Dendritic cell treated with granulocyte-macrophage colony-stimulating factor and Interleukin-4, amounts not matched to agents 40 ng/mL and 50 ng/mL, for 4 days (primary cell): ENCODE measurements around the gene TRIM8.

ENCODE experiments used
- H3K27ac Mint-ChIP-seq: one replicate; pipeline ENCODE4 v1.8.0; 2022; ENCODE audit warnings: mild to moderate bottlenecking, mixed read lengths
- H3K27me3 Mint-ChIP-seq: one replicate; pipeline ENCODE4 v1.8.0; 2022; ENCODE audit warnings: mild to moderate bottlenecking, mixed read lengths
- H3K36me3 Mint-ChIP-seq: one replicate; pipeline ENCODE4 v1.8.0; 2022; ENCODE audit warnings: low read depth, mixed read lengths
- H3K4me1 Mint-ChIP-seq: one replicate; pipeline ENCODE4 v1.8.0; 2022; ENCODE audit warnings: low read depth, mixed read lengths
- H3K4me3 Mint-ChIP-seq: one replicate; pipeline ENCODE4 v1.8.0; 2022; ENCODE audit warnings: mild to moderate bottlenecking, moderate library complexity, mixed read lengths
- H3K9me3 Mint-ChIP-seq: one replicate; pipeline ENCODE4 v1.8.0; 2022; ENCODE audit warnings: mixed read lengths
- intact Hi-C: fragments of 100-400 bp; cut with micrococcal nuclease; formaldehyde crosslinking; loops from one replicate; pipeline ENCODE4 v1.15.0; 2022

The TRIM8 gene

DNA sequence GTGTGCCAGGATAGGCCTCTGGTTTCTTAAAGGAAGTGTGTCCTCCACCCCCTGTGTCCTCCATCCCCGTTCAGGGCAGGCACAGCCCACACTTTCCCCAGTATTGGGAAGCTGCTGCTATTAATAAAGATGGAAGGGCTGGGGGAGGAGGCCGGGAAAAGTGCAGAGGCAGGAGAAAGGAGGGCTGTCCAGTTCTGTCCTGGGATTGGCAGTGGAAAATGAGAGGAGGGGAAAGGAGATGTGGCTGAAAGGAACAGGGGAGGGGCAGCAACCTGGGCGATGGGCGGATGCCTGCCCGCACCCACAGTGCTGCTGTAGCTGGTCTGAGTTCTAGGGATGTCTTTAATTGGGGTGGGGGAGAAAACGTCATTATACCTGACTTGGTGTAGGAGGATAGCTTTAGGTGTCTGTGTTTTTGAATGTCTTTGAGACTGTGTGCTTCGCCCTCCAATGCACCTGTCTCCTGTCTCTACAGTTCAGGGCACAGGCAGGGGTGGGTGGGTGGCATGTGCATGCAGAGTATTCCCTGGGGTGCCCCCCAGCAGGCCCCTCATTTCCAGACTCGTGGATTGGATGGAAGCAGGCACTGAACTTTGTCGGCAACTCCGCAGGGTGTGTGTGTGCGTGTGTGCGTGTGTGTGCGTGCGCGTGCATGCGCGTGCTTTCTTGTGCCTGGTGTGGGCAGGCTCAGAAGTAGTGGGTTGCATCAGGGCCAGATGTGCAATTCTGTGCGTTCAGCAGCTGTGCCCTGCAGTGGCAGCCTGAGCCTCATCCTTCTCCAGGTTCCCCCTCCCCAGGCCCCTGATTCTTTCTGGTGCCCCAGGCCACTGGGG lies 2.5 kb downstream of the TRIM8 start:
- peaks cover 83% of the 10 kb centered on the region for H3K36me3 Mint-ChIP-seq
- H3K4me1 Mint-ChIP-seq, result peaks cover 64% of the 10 kb centered on the region
- intact Hi-C loops, result loop anchor here (1.0 kb wide), 1 partner anchor 27 kb away; no protein-coding TSS in a partner anchor
- peak overlapping the region; percentile 93 for H3K4me3 Mint-ChIP-seq
- H3K9me3 Mint-ChIP-seq, result no peaks in the 10 kb centered on the region
- no peaks in the 10 kb centered on the region for H3K27me3 Mint-ChIP-seq
- peak overlapping the region; percentile 99 for H3K27ac Mint-ChIP-seq

DNA sequence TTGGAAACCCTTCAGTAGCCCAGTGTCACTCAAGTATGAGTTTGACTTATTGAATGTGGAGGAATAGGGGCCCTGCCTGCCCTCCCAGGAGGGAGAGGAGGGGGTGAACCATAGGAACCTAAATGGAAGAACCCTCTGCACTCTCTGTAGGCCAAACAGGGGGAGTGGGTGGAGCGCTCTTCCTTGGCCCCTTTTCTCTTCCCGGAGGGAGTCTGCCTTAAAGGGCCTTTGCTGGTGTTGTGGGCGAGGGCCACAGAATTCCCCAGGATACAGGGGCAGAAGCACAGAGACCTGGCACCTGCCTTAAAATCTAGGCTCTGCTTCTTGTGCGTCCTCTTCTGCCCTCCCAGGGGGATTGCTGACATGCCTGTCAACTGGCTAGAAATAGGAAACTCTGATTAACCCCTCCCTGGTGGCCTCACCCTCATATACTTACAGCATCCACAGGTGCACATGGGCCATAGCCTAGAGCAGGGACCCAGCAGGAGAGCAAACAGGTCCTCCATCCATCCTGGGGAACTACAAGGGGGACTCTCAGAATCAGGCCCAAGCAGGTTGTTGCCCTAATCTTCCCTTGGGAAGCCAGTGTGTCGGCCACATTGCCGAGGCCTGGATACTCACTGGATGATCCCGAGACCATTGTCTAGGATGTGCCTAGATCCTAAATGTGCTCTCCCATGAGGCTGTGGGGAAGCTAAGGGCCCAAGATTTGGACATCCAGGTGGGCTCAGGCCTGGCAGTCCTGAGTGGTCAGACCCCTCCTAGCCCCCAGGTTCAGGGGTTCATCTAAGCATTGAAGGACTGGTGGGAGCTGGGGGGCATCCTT lies 3.4 kb downstream of the TRIM8 start:
- Mint-ChIP-seq H3K9me3 (no peaks in the 10 kb centered on the region), H3K27me3 (no peaks in the 10 kb centered on the region), H3K4me1 (peaks cover 70% of the 10 kb centered on the region), H3K4me3 (peak overlapping the region; percentile 93), H3K36me3 (peaks cover 90% of the 10 kb centered on the region), H3K27ac (peak overlapping the region; percentile 99)
- intact Hi-C loops, result no loop called here

DNA sequence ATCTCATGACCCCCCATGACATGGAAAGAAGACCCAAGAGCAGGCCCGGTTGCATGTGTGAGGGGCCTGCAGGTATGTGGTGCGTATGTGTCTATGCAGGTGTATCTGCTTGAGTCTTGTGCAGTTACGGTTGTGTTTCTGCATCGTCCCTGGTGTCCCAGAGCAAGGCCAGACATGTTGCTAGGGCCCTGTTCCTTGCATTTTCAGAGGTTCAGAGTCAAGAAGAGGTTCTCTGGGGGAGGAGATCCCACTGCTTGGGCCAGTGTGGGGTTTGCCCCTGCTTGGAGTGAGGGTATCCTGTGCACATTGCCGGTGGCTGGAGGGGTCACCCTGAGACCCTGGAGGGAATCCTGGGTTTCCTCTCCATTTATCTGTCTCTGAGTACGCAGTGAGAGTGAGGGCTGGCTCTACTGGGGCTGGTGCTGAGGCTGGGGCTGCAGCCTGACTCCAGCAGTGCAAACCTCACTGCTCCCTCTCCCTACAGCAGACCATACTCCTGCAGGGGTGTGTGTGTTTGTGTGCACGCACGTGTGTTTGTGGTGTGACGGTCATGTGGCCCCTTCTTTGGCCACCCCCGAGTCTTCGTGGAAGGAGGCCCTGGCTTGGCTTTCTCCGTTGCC lies 4.1 kb downstream of the TRIM8 start:
- Mint-ChIP-seq H3K9me3 (no peaks in the 10 kb centered on the region), H3K36me3 (peaks cover 90% of the 10 kb centered on the region), H3K4me3 (peak overlapping the region; percentile 93), H3K4me1 (peaks cover 77% of the 10 kb centered on the region), H3K27ac (peak overlapping the region; percentile 99), H3K27me3 (no peaks in the 10 kb centered on the region)
- intact Hi-C loops, result no loop called here

DNA sequence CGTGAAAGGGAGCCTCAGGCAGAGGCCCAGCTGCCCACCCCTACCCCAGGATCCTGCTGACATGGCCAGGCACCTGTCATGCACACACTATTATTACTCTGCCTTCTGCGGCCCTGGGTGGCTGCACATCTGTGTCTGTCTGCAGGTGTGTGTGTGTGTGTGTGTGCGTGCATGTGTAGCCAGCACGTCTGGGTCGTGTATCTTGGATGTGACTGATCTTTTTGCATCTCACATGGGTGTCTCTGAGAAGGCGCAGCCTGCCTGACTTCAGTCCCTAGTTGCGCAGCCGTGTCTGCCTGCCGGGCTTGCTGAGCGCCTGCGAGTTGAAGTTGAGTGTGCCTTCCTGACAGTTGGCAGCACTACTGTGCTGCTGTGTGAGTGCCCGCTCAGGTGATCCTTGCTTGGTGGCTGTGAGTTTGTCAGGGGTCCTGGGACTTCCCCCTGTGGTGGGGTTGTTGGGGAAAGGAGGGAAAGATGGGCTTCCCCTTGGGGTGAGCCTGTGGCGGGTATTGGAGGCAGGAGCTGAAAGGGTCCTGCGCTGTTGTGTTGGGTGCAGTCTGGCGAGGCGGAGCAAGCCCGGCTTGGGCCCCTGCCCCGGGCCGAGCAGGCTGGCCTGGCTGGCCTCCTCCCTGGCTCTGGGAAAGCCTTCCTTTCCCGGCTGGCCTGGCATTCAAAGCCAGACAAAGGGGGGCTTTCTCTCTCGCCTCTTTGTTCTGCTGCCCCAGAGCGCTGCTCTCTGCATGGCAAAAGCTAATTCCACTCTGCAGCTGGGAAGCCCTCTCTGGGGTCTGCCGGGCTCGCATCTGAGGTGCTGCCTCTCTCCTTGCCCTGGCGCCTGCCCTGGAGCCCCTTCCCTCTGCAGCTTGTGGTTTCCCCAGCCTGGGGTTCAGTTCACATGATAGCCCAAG lies 4.9 kb downstream of the TRIM8 start:
- Mint-ChIP-seq H3K36me3 (peaks cover 98% of the 10 kb centered on the region), H3K27ac (peak overlapping the region; percentile 99), H3K27me3 (no peaks in the 10 kb centered on the region), H3K9me3 (no peaks in the 10 kb centered on the region), H3K4me3 (peak overlapping the region; percentile 93), H3K4me1 (peaks cover 85% of the 10 kb centered on the region)
- intact Hi-C loops, result no loop called here

DNA sequence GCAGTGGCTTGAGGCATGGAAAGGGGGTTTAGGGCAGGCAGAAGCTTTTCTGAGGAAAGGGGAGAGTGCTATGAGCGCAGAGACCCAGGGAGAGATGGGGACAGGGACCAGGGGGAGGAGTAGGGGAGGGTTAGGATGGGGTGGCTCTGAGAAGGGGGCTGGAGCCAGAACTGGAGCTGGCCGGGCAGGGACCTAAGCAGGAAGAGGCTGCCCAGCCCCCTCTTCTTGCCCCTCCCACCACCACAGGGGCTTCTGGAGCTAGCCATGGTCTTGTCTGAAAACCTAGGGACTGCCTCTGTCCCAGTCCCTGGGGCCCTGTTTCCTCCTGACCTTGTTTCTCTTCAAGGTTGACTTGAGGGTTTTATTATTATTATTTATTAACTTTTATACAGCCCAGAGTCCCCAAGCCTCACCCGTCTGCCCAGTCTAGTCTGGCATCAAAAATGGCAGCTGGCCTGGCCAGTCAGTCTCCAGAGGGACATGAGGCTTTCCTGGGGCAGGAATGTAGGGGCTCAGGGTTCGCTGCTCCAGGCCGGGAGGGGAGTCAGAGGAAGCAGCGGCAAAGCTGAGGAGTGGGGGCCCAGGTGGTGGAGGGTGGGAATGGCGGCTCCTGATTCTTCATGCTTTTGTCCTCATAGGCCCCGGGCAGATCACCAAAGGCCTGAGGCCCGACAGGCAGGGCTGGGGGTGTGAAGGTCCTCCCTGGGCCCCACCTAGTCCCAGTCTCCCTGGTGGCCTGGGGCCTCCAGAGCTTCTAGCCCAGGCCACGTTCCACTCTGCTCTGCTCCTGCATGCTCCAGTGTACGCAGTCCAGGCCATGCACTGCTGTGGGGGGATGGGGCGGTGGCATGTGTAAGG lies 5.7 kb downstream of the TRIM8 start:
- H3K9me3 Mint-ChIP-seq, result no peaks in the 10 kb centered on the region
- intact Hi-C loops, result no loop called here
- H3K27me3 Mint-ChIP-seq, result no peaks in the 10 kb centered on the region
- peak overlapping the region; percentile 99 for H3K27ac Mint-ChIP-seq
- peak overlapping the region; percentile 93 for H3K4me3 Mint-ChIP-seq
- H3K36me3 Mint-ChIP-seq, result peaks cover 99% of the 10 kb centered on the region
- H3K4me1 Mint-ChIP-seq, result peaks cover 93% of the 10 kb centered on the region

DNA sequence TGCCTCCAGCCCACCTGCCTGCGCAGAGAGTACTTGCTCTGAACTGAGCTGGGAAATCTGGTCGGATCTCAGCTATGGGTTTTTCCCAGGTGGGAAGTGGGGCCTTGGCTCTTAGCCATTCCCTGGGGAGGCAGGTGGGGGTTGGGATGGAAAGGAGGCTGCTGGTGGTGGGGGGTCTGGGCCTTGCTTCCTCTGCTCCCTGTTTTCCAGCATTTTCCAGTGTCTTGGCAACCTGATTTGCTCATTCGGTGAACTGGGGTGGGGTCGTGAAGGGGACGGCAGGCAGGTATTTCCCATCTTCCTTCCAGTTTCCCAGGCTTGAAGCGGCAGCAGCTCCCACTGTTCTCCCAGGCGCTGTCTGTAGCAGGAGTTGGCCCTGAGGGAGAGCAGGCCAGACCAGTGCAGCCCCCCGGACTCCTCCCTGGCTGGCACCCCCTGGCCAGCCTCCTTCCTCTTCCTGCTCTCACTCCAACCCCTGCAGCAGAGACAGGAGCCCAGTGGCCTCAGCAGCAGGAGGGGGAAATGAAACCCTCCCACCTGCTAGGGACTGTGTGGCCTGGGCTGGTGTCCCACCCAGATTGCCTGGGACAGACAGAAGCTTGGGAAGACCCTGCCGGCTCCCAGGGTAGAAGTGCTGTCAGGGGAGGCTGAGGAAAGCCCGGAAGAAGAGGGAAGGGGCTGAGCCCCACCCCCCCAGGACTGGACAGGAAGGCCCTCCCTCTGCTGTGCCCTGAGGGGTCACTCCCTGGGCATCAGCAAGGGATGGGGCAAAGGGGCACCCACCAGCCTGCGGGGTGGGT lies 6.6 kb downstream of the TRIM8 start:
- H3K36me3 Mint-ChIP-seq, result peaks cover 99% of the 10 kb centered on the region

DNA sequence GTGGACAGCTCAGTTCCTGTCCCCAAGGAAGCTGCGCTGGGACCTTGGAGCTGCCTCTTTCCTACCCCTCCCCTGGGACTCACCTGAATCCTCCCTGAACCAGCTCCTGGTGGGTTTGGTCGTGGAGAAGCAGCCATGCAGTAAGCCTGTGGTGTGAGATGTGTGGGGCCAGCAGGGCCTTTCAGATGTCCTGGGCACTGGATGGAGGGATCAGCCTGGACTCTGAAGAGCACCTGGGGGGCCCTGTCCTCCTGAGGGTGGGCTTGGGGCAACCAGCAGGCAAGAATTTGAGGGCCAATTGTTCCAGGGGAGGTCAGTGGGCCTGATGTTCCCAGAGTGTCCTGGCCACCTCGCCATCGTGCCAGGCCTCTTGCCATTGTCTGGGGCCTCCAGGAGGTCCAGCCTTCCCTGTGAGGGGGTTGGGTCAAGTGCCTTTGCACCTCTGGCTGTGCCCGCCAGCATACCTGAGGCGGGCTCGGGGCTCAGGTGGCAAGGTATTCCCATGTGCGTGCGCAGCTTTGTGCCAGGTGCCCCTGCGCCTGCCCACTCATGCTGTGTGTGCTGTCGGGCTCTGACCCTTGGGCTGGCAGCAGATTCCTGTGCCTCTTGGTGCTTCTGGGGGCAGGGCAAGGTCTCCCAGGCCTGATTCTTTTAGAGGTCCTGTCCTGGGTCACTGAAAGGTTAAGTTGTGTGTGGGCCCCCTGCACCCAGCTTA lies 7.3 kb downstream of the TRIM8 start:
- Mint-ChIP-seq H3K36me3 (peaks cover 99% of the 10 kb centered on the region), H3K27me3 (no peaks in the 10 kb centered on the region), H3K9me3 (no peaks in the 10 kb centered on the region), H3K4me3 (peak overlapping the region; percentile 71), H3K27ac (peak overlapping the region; percentile 99), H3K4me1 (peaks cover 98% of the 10 kb centered on the region)
- intact Hi-C loops, result no loop called here

More for the DNA sequence above, 6.6 kb downstream of the TRIM8 start:
- peak overlapping the region; percentile 71 for H3K4me3 Mint-ChIP-seq
- H3K27ac Mint-ChIP-seq, result peak overlapping the region; percentile 99
- no peaks in the 10 kb centered on the region for H3K9me3 Mint-ChIP-seq
- no peaks in the 10 kb centered on the region for H3K27me3 Mint-ChIP-seq
- H3K4me1 Mint-ChIP-seq, result peaks cover 98% of the 10 kb centered on the region
- intact Hi-C loops, result no loop called here

DNA sequence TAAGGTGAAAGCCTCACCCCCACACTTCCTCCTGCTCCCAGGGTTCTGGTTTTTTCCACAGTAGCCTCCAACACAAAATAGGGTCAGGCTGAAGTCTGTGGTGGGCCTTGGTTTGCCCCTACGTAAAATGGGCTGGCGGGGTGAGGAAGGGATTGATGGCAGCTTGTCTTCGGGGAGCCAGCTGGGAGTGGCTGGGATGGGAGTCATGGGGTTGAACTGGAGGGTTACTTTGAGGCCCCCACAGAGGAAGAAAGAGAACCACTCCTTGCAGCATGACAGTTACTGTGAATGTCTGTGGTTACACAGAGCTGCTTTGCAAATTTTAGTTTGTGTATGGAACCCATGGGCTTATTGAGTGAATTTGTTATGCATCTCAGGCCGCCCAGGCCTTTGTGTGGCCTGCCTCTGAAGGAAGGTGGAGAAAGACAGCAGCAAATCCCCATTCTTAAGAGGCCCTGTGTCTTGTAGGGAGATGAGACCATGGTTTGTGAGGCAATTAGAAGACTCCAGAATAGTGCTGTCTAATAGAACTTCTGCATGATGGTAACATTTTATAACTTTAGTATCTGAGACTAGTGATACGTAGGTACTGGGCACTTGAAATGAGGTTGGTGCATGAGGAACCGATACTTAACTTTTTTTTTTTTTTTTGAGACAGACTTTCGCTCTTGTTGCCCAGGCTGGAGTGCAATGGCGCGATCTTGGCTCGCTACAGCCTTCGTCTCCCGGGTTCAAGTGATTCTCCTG lies 8.1 kb downstream of the TRIM8 start:
- Mint-ChIP-seq H3K4me1 (peaks cover 98% of the 10 kb centered on the region), H3K4me3 (peak overlapping the region; percentile 71), H3K27ac (peak overlapping the region; percentile 99), H3K9me3 (no peaks in the 10 kb centered on the region), H3K36me3 (peaks cover 99% of the 10 kb centered on the region), H3K27me3 (no peaks in the 10 kb centered on the region)
- intact Hi-C loops, result no loop called here

DNA sequence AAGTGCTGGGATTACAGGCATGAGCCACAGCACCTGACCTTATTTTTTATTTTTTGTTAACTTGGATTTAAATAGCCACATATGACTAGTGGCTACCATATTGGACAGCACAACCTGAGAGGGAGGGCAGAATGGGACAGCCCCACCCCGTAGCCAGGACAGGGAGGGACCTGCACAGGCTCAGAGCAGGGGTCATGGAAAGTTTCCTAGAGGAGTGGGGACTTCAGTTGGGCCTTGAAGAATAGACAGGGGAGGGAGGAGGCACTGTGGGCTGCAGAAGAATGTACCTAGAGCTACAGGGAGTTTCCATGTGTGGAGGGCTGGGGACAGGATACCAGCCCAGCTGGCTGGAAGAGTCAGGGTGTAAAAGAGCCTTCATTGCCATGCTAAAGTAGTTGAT lies 8.8 kb downstream of the TRIM8 start:
- peaks cover 99% of the 10 kb centered on the region for H3K36me3 Mint-ChIP-seq
- no peaks in the 10 kb centered on the region for H3K27me3 Mint-ChIP-seq
- peak overlapping the region; percentile 17 for H3K4me3 Mint-ChIP-seq
- no peaks in the 10 kb centered on the region for H3K9me3 Mint-ChIP-seq
- intact Hi-C loops, result no loop called here
- peaks cover 98% of the 10 kb centered on the region for H3K4me1 Mint-ChIP-seq
- H3K27ac Mint-ChIP-seq, result peak overlapping the region; percentile 99

DNA sequence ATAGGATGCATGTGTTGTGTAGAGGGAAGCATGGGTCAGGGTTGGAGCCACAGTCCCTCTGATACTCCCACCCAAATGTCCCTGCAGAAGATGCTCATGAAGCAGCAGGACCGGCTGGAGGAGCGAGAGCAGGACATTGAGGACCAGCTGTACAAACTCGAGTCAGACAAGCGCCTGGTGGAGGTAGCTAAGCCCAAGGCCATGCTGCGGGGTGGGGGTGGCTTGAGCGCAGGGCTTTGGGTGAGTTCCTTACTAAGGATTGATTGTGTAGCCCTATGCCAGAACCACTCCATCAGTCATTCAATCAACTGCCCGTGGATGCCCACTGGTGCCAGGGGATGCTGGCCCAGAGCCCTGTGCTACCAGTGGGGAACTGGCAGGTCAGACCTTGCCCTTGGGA lies 10.3 kb downstream of the TRIM8 start:
- H3K36me3 Mint-ChIP-seq, result peaks cover 99% of the 10 kb centered on the region
- no peaks in the 10 kb centered on the region for H3K27me3 Mint-ChIP-seq
- no peak overlapping the region for H3K4me3 Mint-ChIP-seq
- intact Hi-C loops, result no loop called here
- no peak overlapping the region for H3K27ac Mint-ChIP-seq
- H3K4me1 Mint-ChIP-seq, result peaks cover 97% of the 10 kb centered on the region
- H3K9me3 Mint-ChIP-seq, result no peaks in the 10 kb centered on the region

DNA sequence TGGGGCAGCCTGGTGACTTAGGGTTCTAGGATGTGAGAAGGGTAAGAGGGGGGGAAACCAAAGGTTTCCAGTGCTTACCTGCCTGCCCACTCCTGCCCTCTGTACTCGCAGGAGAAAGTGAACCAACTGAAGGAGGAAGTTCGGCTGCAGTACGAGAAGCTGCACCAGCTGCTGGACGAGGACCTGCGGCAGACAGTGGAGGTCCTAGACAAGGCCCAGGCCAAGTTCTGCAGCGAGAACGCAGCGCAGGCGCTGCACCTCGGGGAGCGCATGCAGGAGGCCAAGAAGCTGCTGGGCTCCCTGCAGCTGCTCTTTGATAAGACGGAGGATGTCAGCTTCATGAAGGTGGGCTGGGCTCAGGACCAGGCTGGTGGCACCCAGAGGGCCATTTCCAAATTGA lies 10.7 kb downstream of the TRIM8 start:
- Mint-ChIP-seq H3K27me3 (no peaks in the 10 kb centered on the region), H3K4me3 (no peak overlapping the region), H3K9me3 (no peaks in the 10 kb centered on the region), H3K36me3 (peaks cover 100% of the 10 kb centered on the region), H3K4me1 (peaks cover 97% of the 10 kb centered on the region), H3K27ac (no peak overlapping the region)
- intact Hi-C loops, result no loop called here
